C4-2B (cell line): Measurements from ENCODE around the gene GLMP.

Source experiments
- H3K27ac ChIP-seq: fragments of 450-650 bp; 2 replicates; pipeline ENCODE4 v1.5.1; 2017
- ZFX ChIP-seq: fragments of 450-650 bp; IDR thresholded peaks from 2 replicates; pipeline ENCODE4 v1.6.1; 2017
- TF ChIP-seq, protein P1 (sequence below): fragments of 450-650 bp; conservative IDR thresholded peaks from 2 replicates; pipeline ENCODE4 v1.5.1; 2017; ENCODE audit warnings: mild to moderate bottlenecking

The GLMP gene

DNA sequence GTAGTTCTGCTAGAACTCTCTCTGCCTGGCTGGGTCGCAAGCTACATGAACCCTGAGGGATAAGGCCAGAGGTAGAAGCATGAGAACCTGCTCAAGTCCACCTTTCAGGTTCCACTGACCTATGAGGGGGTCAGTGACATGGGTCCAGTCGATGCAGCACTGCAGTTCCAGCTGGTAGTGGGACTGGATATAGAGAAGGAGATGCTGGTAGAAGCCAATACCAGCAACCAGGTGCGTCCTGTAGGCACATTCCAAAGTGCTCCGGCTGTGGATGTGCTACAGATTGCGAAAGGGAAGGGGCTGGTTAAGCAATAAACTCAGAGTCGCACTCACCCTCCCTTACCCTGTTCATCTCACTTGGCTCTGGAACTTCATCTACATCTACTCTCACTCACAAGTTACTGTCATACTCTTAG is 18.5 kb downstream of the GLMP start:
- TF ChIP-seq, protein P1, sequence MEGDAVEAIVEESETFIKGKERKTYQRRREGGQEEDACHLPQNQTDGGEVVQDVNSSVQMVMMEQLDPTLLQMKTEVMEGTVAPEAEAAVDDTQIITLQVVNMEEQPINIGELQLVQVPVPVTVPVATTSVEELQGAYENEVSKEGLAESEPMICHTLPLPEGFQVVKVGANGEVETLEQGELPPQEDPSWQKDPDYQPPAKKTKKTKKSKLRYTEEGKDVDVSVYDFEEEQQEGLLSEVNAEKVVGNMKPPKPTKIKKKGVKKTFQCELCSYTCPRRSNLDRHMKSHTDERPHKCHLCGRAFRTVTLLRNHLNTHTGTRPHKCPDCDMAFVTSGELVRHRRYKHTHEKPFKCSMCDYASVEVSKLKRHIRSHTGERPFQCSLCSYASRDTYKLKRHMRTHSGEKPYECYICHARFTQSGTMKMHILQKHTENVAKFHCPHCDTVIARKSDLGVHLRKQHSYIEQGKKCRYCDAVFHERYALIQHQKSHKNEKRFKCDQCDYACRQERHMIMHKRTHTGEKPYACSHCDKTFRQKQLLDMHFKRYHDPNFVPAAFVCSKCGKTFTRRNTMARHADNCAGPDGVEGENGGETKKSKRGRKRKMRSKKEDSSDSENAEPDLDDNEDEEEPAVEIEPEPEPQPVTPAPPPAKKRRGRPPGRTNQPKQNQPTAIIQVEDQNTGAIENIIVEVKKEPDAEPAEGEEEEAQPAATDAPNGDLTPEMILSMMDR, result no peak
- TF ChIP-seq ZFX, result no peak
- no peak overlapping the region for H3K27ac ChIP-seq

DNA sequence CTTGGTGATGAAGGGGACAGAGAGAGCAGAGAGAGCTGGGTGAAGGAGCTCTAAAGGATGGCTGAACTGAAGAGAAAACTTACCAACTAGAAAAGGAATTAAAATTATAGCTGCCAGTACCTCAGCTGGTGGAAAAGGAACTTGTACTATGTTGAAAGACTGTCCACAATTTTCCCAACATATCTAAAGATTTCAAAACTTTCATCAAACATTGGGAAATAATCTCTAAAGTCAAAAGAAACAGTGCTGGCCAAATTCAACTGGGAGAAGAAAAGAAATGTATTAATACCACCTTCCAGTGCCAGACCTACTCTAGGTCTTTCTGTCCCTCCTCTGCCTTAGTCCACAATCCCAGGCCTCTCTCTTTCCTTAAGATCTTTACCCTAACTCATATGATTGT is 18.9 kb downstream of the GLMP start:
- no peak overlapping the region for H3K27ac ChIP-seq
- TF ChIP-seq, protein P1, result no peak
- no peak for TF ChIP-seq ZFX

- no peak overlapping the region for H3K27ac ChIP-seq
- no peak for TF ChIP-seq ZFX
- TF ChIP-seq, protein P1, result no peak
Measured at GRCh38 chr1:156270314-156270713, 25.2 kb downstream of the GLMP start.

GRCh38 chr1:156268336-156268735 is 27.1 kb downstream of the GLMP start:
- no peak overlapping the region for H3K27ac ChIP-seq
- TF ChIP-seq ZFX, result no peak
- TF ChIP-seq, protein P1, result no peak

GRCh38 chr1:156266051-156266450 is 29.4 kb downstream of the GLMP start:
- TF ChIP-seq ZFX, result no peak
- TF ChIP-seq, protein P1, result no peak
- H3K27ac ChIP-seq, result no peak overlapping the region

DNA sequence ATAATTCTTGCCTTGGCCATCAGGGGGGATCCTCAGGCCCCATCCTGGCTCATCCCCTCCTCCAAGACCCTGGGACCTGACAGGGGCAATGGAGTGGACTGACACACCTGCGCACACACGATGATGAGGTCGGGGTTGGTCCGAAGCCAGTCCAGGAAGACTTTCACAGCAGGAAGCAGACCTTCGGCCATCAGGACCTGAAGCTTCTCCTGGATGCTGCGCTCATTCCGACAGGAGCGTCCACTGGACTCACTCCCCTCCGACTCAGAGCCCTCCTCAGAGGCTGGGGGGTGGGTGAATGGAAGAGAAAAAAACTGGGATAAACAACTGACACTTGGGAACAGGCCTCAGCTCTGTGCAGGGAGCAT is 32.2 kb downstream of the GLMP start:
- no peak for TF ChIP-seq ZFX
- TF ChIP-seq, protein P1, result no peak
- H3K27ac ChIP-seq, result no peak overlapping the region

GRCh38 chr1:156262461-156263287 is 32.8 kb downstream of the GLMP start:
- no peak for TF ChIP-seq ZFX
- TF ChIP-seq, protein P1, result no peak
- H3K27ac ChIP-seq, result no peak overlapping the region
